ENCODE data around the gene DPP8.
"Not testable (repeated sequence)": the region's sequence is repeated elsewhere in the genome, so short reads cannot be mapped to it uniquely, and the experiment has no call there.

Gene DPP8

GRCh38 chr15:65516997-65517865, at the start of gene DPP8:
Gene DPP8 (minus strand): TSS chr15:65517689. CDS start chr15:65512553, 5,136 bp downstream.
- DNase-seq, result peak; percentile 79 to 85

- no peak for DNase-seq
These were observed 44.4 kb upstream of the DPP8 start for GRCh38 chr15:65561934-65562333.

GRCh38 chr15:65559941-65560340, 42.5 kb upstream of the DPP8 start:
- DNase-seq, result no peak

GRCh38 chr15:65558997-65559760, 41.7 kb upstream of the DPP8 start:
- DNase-seq, result no peak

- DNase-seq, result no peak
These were observed 40.8 kb upstream of the DPP8 start for GRCh38 chr15:65558336-65558735.

- no peak for DNase-seq
These were observed 39.1 kb upstream of the DPP8 start for GRCh38 chr15:65556622-65557021.

GRCh38 chr15:65553691-65554090, 36.2 kb upstream of the DPP8 start:
- DNase-seq, result no peak

GRCh38 chr15:65552851-65553250, 35.4 kb upstream of the DPP8 start:
- DNase-seq, result not testable (repeated sequence)

GRCh38 chr15:65551183-65551582, 33.7 kb upstream of the DPP8 start:
- DNase-seq, result no peak

- DNase-seq, result no peak
These were observed 33.2 kb upstream of the DPP8 start for GRCh38 chr15:65550681-65551098.

- not testable (repeated sequence) for DNase-seq
These were observed 31.8 kb upstream of the DPP8 start for GRCh38 chr15:65549288-65549687.

GRCh38 chr15:65547841-65548240, 30.4 kb upstream of the DPP8 start:
- no peak for DNase-seq

- DNase-seq, result no peak
These were observed 23.8 kb upstream of the DPP8 start for GRCh38 chr15:65541231-65541820.

- DNase-seq, result no peak
These were observed 22.8 kb upstream of the DPP8 start for GRCh38 chr15:65540314-65540713.

- no peak for DNase-seq
These were observed 17.7 kb upstream of the DPP8 start for GRCh38 chr15:65535192-65535591.

GRCh38 chr15:65533057-65533756, 15.7 kb upstream of the DPP8 start:
- DNase-seq, result no peak

GRCh38 chr15:65532738-65533051, 15.2 kb upstream of the DPP8 start:
- DNase-seq, result no peak

GRCh38 chr15:65530318-65531111, 13.0 kb upstream of the DPP8 start, which contains the start of gene HACD3:
Gene HACD3 (plus strand): TSS chr15:65530463. CDS start chr15:65530632, 169 bp downstream.
- DNase-seq, result peak; percentile 69 to 78

- no peak for DNase-seq
These were observed 12.4 kb upstream of the DPP8 start for GRCh38 chr15:65529762-65530317.

GRCh38 chr15:65528461-65529060, 11.1 kb upstream of the DPP8 start:
- no peak for DNase-seq

- no peak for DNase-seq
These were observed 8.1 kb upstream of the DPP8 start for GRCh38 chr15:65525622-65526021.

All from AML-193 (cell line).